ENCODE data around the gene CAPN11. TPM values are rescaled to one million over a fixed set of nuclear protein-coding genes. Genes with fewer than 3 reads are reported as not detected.

Gene CAPN11
- polyA plus RNA-seq, 1 donor from 2014 or later = not detected

GRCh38 chr6:44232676-44233566 lies 74.3 kb downstream of the CAPN11 start:
- no peak for TF ChIP-seq SMC3 (conservative IDR thresholded peaks at IDR 0.05; ENCODE audit: poor library complexity)
- TF ChIP-seq POLR2AphosphoS5 (IDR thresholded peaks at IDR 0.05) = no peak
- TF ChIP-seq, protein P1, sequence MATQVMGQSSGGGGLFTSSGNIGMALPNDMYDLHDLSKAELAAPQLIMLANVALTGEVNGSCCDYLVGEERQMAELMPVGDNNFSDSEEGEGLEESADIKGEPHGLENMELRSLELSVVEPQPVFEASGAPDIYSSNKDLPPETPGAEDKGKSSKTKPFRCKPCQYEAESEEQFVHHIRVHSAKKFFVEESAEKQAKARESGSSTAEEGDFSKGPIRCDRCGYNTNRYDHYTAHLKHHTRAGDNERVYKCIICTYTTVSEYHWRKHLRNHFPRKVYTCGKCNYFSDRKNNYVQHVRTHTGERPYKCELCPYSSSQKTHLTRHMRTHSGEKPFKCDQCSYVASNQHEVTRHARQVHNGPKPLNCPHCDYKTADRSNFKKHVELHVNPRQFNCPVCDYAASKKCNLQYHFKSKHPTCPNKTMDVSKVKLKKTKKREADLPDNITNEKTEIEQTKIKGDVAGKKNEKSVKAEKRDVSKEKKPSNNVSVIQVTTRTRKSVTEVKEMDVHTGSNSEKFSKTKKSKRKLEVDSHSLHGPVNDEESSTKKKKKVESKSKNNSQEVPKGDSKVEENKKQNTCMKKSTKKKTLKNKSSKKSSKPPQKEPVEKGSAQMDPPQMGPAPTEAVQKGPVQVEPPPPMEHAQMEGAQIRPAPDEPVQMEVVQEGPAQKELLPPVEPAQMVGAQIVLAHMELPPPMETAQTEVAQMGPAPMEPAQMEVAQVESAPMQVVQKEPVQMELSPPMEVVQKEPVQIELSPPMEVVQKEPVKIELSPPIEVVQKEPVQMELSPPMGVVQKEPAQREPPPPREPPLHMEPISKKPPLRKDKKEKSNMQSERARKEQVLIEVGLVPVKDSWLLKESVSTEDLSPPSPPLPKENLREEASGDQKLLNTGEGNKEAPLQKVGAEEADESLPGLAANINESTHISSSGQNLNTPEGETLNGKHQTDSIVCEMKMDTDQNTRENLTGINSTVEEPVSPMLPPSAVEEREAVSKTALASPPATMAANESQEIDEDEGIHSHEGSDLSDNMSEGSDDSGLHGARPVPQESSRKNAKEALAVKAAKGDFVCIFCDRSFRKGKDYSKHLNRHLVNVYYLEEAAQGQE (IDR thresholded peaks at IDR 0.05; ENCODE audit: borderline replicate concordance) = no peak
- TF ChIP-seq EZH2 (IDR thresholded peaks at IDR 0.05; ENCODE audit: borderline replicate concordance, insufficient read depth, low read length, poor library complexity, severe bottlenecking) = no peak
- TF ChIP-seq CTCF (IDR thresholded peaks at IDR 0.05; ENCODE audit: poor library complexity, severe bottlenecking) = no peak
- no peak for TF ChIP-seq TAF1 (IDR thresholded peaks at IDR 0.05; ENCODE audit: low read depth)
- TF ChIP-seq EP300 (conservative IDR thresholded peaks at IDR 0.05; ENCODE audit: poor library complexity, severe bottlenecking) = no peak
- TF ChIP-seq RAD21 (conservative IDR thresholded peaks at IDR 0.05) = no peak
- no peak for TF ChIP-seq MXI1 (conservative IDR thresholded peaks at IDR 0.05; ENCODE audit: poor library complexity, severe bottlenecking)
- Histone ChIP-seq H3K9me3 (ENCODE audit: low read length) (no peaks in the 10 kb centered on the region), H3K36me3 (ENCODE audit: insufficient read depth, low read length) (no peaks in the 10 kb centered on the region), H3K27me3 (ENCODE audit: insufficient read depth, low read depth, low read length) (no peaks in the 10 kb centered on the region), H3K27ac (ENCODE audit: low read length) (no peak overlapping the region), H4K20me1 (ENCODE audit: insufficient read depth) (no peaks in the 10 kb centered on the region), H3K9me2 (ENCODE audit: insufficient read depth, low read length) (no peaks in the 10 kb centered on the region), H3F3A (ENCODE audit: insufficient read depth, low read length, poor library complexity, severe bottlenecking) (no peaks in the 10 kb centered on the region), H3K79me2 (replicated peaks; ENCODE audit: insufficient read depth, low read length) (no peaks in the 10 kb centered on the region), H3K4me3 (ENCODE audit: low read length) (no peak overlapping the region), H3K9ac (ENCODE audit: low read length) (no peak overlapping the region), H3K4me2 (ENCODE audit: low read length) (no peak overlapping the region), H2AFZ (ENCODE audit: low read depth, low read length) (no peak overlapping the region)

GRCh38 chr6:44233567-44234100 lies 75.0 kb downstream of the CAPN11 start:
- no peak overlapping the region for H2AFZ ChIP-seq (ENCODE audit: low read depth, low read length)
- no peak overlapping the region for H3K27ac ChIP-seq (ENCODE audit: low read length)
- no peaks in the 10 kb centered on the region for H3F3A ChIP-seq (ENCODE audit: insufficient read depth, low read length, poor library complexity, severe bottlenecking)
- H3K79me2 ChIP-seq (replicated peaks; ENCODE audit: insufficient read depth, low read length) = no peaks in the 10 kb centered on the region
- no peaks in the 10 kb centered on the region for H3K36me3 ChIP-seq (ENCODE audit: insufficient read depth, low read length)
- no peaks in the 10 kb centered on the region for H3K9me2 ChIP-seq (ENCODE audit: insufficient read depth, low read length)
- no peaks in the 10 kb centered on the region for H3K27me3 ChIP-seq (ENCODE audit: insufficient read depth, low read depth, low read length)
- TF ChIP-seq MXI1 (conservative IDR thresholded peaks at IDR 0.05; ENCODE audit: poor library complexity, severe bottlenecking) (no peak), EZH2 (IDR thresholded peaks at IDR 0.05; ENCODE audit: borderline replicate concordance, insufficient read depth, low read length, poor library complexity, severe bottlenecking) (no peak), POLR2AphosphoS5 (IDR thresholded peaks at IDR 0.05) (no peak), CTCF (IDR thresholded peaks at IDR 0.05; ENCODE audit: poor library complexity, severe bottlenecking) (no peak)
- TF ChIP-seq, protein P1 (IDR thresholded peaks at IDR 0.05; ENCODE audit: borderline replicate concordance) = no peak
- no peak overlapping the region for H3K4me3 ChIP-seq (ENCODE audit: low read length)
- H4K20me1 ChIP-seq (ENCODE audit: insufficient read depth) = no peaks in the 10 kb centered on the region
- no peak overlapping the region for H3K4me2 ChIP-seq (ENCODE audit: low read length)
- no peaks in the 10 kb centered on the region for H3K9me3 ChIP-seq (ENCODE audit: low read length)
- no peak overlapping the region for H3K9ac ChIP-seq (ENCODE audit: low read length)

Measured in neural cell (in vitro differentiated cells).